ENCODE results near the gene SUSD5. TPM values are rescaled to one million over a fixed set of nuclear protein-coding genes. Genes with fewer than 3 reads are reported as not detected.

The SUSD5 gene
- 8.4 and 13.7 TPM in 2 replicates for total RNA-seq

DNA sequence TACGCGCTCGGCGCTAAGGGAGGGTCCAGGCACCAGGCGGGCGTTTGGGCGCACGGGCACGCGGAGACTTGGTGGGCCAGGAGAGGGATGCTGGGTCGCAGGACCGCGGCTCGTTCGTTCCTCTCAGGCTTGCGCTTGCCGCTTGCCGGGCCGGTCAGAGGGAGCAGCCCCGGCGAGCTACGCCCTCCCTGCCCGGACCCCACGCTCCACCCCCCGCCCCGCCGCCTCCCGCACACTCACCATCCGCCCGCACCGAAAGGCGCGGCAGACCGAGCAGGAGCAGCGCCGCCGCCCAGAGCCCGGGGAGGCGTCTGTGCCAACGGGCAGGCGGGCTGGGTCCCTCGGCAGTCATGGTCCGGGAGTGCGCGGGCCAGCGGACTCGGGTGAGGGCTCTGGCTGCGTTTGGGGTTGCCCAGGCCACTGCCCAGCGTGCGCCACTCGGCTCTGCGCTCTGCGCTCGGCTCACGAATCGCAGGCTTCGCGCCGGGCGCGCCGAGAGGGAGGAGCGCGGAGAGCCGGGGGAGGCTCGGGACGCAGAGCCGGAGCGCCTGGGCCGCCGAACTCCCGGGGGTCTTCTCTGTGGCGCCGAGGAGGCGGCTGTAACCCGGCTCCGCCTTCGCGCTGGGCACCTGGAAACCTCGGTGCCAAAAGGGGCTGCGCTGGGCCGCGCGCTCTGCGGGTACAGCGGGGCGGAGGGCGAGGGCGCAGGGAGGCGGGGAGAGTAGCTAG lies at the start of gene SUSD5:
Gene SUSD5, minus strand, starts transcription at position 365 of the 729 bp plus-strand sequence. Its CDS starts 13 bp downstream, at position 352.

DNA sequence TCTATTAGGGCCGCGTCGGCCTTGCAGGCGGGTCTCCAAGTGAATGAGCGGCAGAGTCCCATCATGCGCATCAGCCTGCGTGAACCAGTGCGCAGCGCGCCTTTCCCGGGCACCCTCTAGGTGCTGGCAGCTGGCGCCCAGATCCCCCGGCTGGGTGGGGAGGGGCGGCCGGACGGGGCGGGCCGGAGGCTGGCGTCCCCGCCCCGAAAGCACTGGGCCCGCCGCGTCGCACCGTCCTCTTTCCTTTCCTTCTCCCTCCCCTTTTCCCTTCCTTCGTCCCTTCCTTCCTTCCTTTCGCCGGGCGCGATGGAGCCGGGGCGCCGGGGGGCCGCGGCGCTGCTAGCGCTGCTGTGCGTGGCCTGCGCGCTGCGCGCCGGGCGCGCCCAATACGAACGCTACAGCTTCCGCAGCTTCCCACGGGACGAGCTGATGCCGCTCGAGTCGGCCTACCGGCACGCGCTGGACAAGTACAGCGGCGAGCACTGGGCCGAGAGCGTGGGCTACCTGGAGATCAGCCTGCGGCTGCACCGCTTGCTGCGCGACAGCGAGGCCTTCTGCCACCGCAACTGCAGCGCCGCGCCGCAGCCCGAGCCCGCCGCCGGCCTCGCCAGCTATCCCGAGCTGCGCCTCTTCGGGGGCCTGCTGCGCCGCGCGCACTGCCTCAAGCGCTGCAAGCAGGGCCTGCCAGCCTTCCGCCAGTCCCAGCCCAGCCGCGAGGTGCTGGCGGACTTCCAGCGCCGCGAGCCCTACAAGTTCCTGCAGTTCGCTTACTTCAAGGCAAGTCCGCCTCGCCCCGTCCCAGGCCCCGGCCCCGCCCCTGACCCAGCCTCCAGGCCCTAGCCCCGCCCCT lies 104.6 kb downstream of the SUSD5 start, which contains the start of gene CRTAP:
Gene CRTAP, plus strand, starts transcription at position 243 of the 850 bp plus-strand sequence. Its CDS starts 64 bp downstream, at position 307.

Other genes with a start within 250 kb of the SUSD5 start
- 114 and 170 TPM in 2 replicates for gene GLB1, start 121.7 kb downstream of the SUSD5 start, total RNA-seq
- gene TMPPE, start 121.7 kb downstream of the SUSD5 start, total RNA-seq, result 8.7 and 9.5 TPM in 2 replicates
- gene CRTAP, start 104.8 kb downstream of the SUSD5 start, total RNA-seq, result 443 and 499 TPM in 2 replicates
- gene FBXL2, start 58.6 kb upstream of the SUSD5 start, total RNA-seq, result 17.4 and 27.8 TPM in 2 replicates
- gene UBP1, start 221.6 kb upstream of the SUSD5 start, total RNA-seq, result 53.4 and 56.6 TPM in 2 replicates